NCI-H1105 treated with DMSO at 0.1 percent for 48 hours (cell line): Measurements from ENCODE around the gene ZCCHC10.
"Not testable (repeated sequence)": the region's sequence is repeated elsewhere in the genome, so short reads cannot be mapped to it uniquely, and the experiment has no call there.

Experiments
- DNase-seq: peaks from one replicate; lab custom pipeline; 2025; lab: John Stamatoyannopoulos, UW

ZCCHC10 gene

GRCh38 chr5:132979367-132979940 lies 46.9 kb downstream of the ZCCHC10 start:
- DNase-seq: no peak

GRCh38 chr5:132976852-132977251 lies 49.5 kb downstream of the ZCCHC10 start:
- DNase-seq: no peak

GRCh38 chr5:132972436-132972828 lies 53.9 kb downstream of the ZCCHC10 start:
- not testable (repeated sequence) for DNase-seq

GRCh38 chr5:132971483-132972435 lies 54.6 kb downstream of the ZCCHC10 start:
- no peak for DNase-seq

- DNase-seq: no peak
Measured at GRCh38 chr5:132965120-132965519, 61.2 kb downstream of the ZCCHC10 start.

GRCh38 chr5:132963171-132964104 lies 62.9 kb downstream of the ZCCHC10 start, which contains the start of gene AFF4:
TSS of gene AFF4 (minus strand) at chr5:132963634. CDS start at chr5:132937189, 26,445 bp downstream.
- DNase-seq: peak; percentile 67

GRCh38 chr5:132962429-132963021 lies 63.8 kb downstream of the ZCCHC10 start:
- peak; percentile 6 for DNase-seq

- DNase-seq: no peak
Measured at GRCh38 chr5:132961887-132962286, 64.5 kb downstream of the ZCCHC10 start.

- DNase-seq: not testable (repeated sequence)
Measured at GRCh38 chr5:132961123-132961815, 65.1 kb downstream of the ZCCHC10 start.

GRCh38 chr5:132956166-132956799 lies 70.1 kb downstream of the ZCCHC10 start:
- DNase-seq: not testable (repeated sequence)

- DNase-seq: no peak
Measured at GRCh38 chr5:132953710-132954109, 72.6 kb downstream of the ZCCHC10 start.

GRCh38 chr5:132952829-132953228 lies 73.5 kb downstream of the ZCCHC10 start:
- no peak for DNase-seq

GRCh38 chr5:132951897-132952296 lies 74.5 kb downstream of the ZCCHC10 start:
- no peak for DNase-seq

- DNase-seq: peak; percentile 1
Measured at GRCh38 chr5:132949136-132949535, 77.2 kb downstream of the ZCCHC10 start.

GRCh38 chr5:132947671-132948070 lies 78.7 kb downstream of the ZCCHC10 start:
- DNase-seq: no peak
